Mesothelial cell of epicardium (in vitro differentiated cells): ENCODE results near the gene DMRTC1B. TPM values are rescaled to one million over a fixed set of nuclear protein-coding genes. Genes with fewer than 3 reads are reported as not detected.
A peak's percentile ranks its signal among the peaks of the same experiment; 100 is the strongest.
"Not testable (repeated sequence)": the region's sequence is repeated elsewhere in the genome, so short reads cannot be mapped to it uniquely, and the experiment has no call there.

Source experiments
- DNase-seq, 2 experiments: peaks; one replicate each; pipeline ENCODE4 v3.0.0; 2021; ENCODE audit warnings: low spot score in 2 of 2; ENCODE audit not compliant: unreplicated experiment in 2 of 2
- H3K27ac Mint-ChIP-seq: 2 replicates; pipeline ENCODE4 v1.8.0; 2021; ENCODE audit warnings: mixed read lengths
- H3K27me3 Mint-ChIP-seq: 2 replicates; pipeline ENCODE4 v1.8.0; 2021; ENCODE audit warnings: low read depth, mixed read lengths
- H3K36me3 Mint-ChIP-seq: 2 replicates; pipeline ENCODE4 v1.8.0; 2021; ENCODE audit warnings: mixed read lengths
- H3K4me1 Mint-ChIP-seq: 2 replicates; pipeline ENCODE4 v1.8.0; 2021; ENCODE audit warnings: mixed read lengths
- H3K4me3 Mint-ChIP-seq: 2 replicates; pipeline ENCODE4 v1.8.0; 2021; ENCODE audit warnings: mild to moderate bottlenecking, moderate library complexity, mixed read lengths
- H3K9me3 Mint-ChIP-seq: 2 replicates; pipeline ENCODE4 v1.8.0; 2021; ENCODE audit warnings: mixed read lengths
- total RNA-seq: library from RNA; stranded (reverse); gene quantifications from 3 replicates; pipeline ENCODE4 v1.2.1, GENCODE V29; 2021
- TF ChIP-seq, protein P1 (sequence below): fragments of 200-600 bp; sonication (generic); IDR thresholded peaks from one replicate; pipeline ENCODE4 v1.5.0; 2021; ENCODE audit warnings: antibody characterized with exemption; ENCODE audit not compliant: unreplicated experiment

The DMRTC1B gene, protein sequence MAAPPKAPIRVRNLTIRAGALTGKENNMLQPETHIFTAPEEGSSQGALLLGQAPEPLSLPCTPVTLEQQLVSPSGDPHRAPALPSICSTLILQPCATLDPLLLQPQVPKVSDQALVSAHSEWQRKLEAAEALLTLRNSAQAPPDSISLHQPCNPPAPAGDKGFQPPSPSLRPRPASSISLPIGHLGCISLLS
- total RNA-seq, result 5.7 to 6.1 TPM (median 6.1 TPM) in 3 replicates

DNA sequence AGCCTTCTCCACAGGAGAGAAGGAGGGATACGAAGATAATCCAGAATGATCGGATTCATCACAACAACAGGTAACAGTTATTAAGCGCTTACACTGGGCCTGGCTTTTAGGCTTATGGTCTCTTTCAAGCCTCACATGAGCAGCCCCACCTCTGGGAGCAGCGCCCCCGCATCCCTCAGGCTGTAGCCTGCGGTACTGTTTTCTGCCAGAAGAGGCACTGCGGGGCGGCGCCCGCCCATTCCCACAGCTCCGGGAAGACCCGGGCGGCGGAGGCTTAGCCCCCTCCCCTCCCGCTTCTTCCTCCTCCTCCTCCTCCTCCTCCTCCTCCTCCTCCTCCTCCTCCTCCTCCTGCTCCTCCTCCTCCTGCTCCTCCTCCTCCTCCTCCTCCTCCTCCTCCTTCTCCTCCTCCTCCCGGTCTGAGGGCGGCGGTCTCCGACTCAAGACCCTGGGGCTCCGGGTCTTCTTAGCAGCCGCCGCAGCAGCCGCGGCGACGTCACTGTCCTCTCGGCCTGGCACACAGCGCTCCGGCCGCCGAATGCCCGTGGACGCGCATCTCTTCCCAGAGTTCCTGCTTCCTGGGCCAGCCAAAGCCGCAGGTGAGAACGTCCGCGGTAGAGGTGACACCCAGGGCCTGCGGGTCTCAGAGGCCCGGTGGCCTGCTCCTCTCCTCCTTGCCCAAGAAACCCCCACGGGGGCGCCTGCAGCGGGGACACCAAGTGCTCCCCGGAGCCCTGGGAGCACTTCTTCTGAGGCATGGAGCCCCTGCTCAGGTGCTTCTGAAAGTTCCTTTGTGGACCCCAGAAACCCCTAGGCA is at the start of gene DMRTC1B:
Gene DMRTC1B (plus strand): TSS at position 238 of the 814 bp plus-strand sequence. CDS start 68,246 bp downstream, outside the sequence.
- not testable (repeated sequence) for H3K4me3 Mint-ChIP-seq, H3K4me1 Mint-ChIP-seq, H3K9me3 Mint-ChIP-seq, H3K27ac Mint-ChIP-seq, H3K27me3 Mint-ChIP-seq, H3K36me3 Mint-ChIP-seq, DNase-seq

DNA sequence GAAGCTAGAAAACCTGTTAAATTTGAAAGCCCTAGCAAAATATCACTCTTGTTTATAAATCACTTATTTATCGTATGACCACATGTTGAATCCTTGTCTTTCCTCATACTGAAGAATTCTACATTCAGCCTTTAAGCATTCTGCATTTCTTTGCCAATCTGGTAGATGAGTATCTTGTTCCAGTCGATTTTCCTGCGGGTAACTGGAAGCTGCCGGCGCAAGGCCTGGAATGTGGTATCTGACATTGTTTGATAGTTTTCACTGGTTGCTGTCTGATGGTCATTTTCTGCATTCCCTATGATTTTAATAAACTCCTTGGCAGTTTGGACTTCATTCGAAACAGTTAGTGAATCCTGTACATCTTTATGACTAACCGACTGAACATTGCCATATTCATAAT is 48.8 kb upstream of the DMRTC1B start:
- Mint-ChIP-seq H3K4me3 (no peak overlapping the region), H3K9me3 (peaks cover 37% of the 10 kb centered on the region), H3K4me1 (peaks cover 9% of the 10 kb centered on the region), H3K36me3 (no peaks in the 10 kb centered on the region), H3K27me3 (no peaks in the 10 kb centered on the region), H3K27ac (no peak overlapping the region)
- DNase-seq, result no peak
- TF ChIP-seq, protein P1, sequence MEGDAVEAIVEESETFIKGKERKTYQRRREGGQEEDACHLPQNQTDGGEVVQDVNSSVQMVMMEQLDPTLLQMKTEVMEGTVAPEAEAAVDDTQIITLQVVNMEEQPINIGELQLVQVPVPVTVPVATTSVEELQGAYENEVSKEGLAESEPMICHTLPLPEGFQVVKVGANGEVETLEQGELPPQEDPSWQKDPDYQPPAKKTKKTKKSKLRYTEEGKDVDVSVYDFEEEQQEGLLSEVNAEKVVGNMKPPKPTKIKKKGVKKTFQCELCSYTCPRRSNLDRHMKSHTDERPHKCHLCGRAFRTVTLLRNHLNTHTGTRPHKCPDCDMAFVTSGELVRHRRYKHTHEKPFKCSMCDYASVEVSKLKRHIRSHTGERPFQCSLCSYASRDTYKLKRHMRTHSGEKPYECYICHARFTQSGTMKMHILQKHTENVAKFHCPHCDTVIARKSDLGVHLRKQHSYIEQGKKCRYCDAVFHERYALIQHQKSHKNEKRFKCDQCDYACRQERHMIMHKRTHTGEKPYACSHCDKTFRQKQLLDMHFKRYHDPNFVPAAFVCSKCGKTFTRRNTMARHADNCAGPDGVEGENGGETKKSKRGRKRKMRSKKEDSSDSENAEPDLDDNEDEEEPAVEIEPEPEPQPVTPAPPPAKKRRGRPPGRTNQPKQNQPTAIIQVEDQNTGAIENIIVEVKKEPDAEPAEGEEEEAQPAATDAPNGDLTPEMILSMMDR, result no peak

DNA sequence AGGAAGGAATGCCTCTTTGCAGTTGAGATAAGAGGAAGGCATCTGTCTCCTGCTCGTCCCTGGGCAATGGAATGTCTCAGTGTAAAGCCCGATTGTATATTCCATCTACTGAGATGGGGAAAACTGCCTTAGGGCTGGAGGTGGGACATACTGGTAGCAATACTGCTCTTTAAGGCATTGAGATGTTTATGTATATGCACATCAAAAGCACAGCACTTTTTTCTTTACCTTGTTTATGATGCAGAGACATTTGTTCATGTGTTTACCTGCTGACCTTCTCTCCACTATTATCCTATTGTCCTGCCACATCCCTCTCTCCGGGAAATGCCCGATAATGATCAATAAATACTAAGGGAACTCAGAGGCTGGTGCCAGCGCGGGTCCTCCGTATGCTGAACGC is 43.1 kb upstream of the DMRTC1B start:
- DNase-seq, H3K27me3 Mint-ChIP-seq, H3K4me1 Mint-ChIP-seq, H3K36me3 Mint-ChIP-seq: not testable (repeated sequence)
- peak overlapping the region; percentile 15 for H3K4me3 Mint-ChIP-seq
- peak overlapping the region; percentile 77 for H3K27ac Mint-ChIP-seq
- peaks cover 54% of the 10 kb centered on the region for H3K9me3 Mint-ChIP-seq

DNA sequence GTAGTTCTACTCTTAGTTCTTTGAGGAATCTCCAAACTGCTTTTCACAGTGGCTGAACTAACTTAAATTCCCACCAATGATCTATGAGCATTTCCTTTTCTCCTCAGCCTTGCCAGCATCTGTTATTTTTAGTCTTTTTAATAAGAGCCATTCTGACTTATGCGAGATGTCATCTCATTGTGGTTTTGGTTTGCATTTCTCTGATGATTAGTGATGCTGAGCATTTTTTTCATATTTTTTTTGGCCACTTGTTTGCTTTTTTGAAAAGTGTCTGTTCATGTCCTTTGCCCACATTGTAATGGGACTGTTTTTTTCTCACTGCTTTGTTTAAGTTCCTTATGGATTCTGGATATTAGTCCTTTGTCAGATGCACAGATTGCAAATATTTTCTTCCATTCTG is 41.1 kb upstream of the DMRTC1B start:
- Mint-ChIP-seq H3K4me1 (peaks cover 5% of the 10 kb centered on the region), H3K4me3 (no peak overlapping the region), H3K9me3 (peaks cover 54% of the 10 kb centered on the region)

DNA sequence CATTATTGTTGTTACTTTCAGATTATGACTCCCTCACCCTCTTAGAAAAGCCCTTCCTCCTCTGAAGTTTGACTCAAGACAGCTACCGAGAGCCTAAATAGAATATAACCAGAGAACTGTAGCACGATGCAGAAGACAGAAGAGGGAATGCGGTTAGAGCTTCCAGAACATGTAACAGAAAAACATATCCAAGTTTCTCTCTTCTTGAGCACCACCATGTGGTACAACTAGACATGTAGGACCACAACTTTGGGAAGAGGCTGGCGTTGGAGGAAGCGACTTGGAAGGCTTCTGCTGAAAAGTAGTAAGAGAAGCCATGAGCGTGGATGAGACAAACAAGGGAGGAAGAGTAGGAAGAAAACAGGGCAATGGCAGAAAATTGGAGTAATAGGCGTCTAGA is 31.1 kb upstream of the DMRTC1B start:
- H3K4me1 Mint-ChIP-seq, H3K27me3 Mint-ChIP-seq, H3K4me3 Mint-ChIP-seq, DNase-seq, H3K9me3 Mint-ChIP-seq, H3K27ac Mint-ChIP-seq, H3K36me3 Mint-ChIP-seq: not testable (repeated sequence)

More for the DNA sequence above, 41.1 kb upstream of the DMRTC1B start:
- no peak for DNase-seq
- no peaks in the 10 kb centered on the region for H3K27me3 Mint-ChIP-seq
- H3K36me3 Mint-ChIP-seq, result no peaks in the 10 kb centered on the region
- TF ChIP-seq, protein P1, result no peak
- H3K27ac Mint-ChIP-seq, result no peak overlapping the region

DNA sequence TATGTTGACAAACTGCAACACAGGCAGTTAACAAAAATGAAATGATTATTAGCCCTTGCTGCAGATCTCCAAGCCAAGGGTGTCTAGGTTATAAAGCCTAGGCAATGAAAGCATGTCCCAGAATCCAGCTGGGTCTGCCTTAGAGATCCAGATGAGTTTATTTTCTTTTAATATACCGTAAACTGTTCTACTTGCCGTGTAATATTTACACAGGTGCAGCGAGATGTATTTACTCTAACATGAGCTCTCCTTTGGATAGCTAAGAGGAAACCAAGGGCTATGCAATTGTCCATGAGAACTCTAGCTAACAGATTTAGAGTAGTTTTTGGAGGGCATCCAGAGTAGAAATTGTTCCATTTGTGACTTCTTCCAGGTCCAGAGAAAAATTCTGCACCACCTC is 28.1 kb upstream of the DMRTC1B start:
- not testable (repeated sequence) for H3K36me3 Mint-ChIP-seq, H3K9me3 Mint-ChIP-seq, DNase-seq, H3K4me1 Mint-ChIP-seq, H3K27ac Mint-ChIP-seq, H3K27me3 Mint-ChIP-seq, H3K4me3 Mint-ChIP-seq

DNA sequence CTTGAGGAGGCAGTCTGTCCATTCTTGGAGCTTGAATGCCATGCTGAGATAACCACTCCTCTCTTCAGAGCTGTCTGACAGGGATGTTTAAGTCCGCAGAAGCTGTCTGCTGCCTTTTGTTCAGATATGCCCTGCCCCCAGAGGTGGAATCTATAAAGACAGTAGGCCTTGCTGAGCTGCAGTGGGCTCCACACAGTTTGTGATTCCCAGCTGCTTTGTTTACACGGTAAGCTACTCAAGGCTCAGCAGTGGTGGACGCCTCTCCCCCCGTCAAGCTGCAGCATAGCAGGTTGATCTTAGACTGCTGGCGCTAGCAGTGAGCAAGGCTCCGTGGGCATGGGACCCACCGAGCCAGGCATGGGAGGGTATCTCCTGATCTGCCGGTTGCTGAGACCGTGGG is 16.2 kb upstream of the DMRTC1B start:
- not testable (repeated sequence) for DNase-seq, H3K4me1 Mint-ChIP-seq, H3K9me3 Mint-ChIP-seq, H3K4me3 Mint-ChIP-seq, H3K36me3 Mint-ChIP-seq, H3K27ac Mint-ChIP-seq, H3K27me3 Mint-ChIP-seq

DNA sequence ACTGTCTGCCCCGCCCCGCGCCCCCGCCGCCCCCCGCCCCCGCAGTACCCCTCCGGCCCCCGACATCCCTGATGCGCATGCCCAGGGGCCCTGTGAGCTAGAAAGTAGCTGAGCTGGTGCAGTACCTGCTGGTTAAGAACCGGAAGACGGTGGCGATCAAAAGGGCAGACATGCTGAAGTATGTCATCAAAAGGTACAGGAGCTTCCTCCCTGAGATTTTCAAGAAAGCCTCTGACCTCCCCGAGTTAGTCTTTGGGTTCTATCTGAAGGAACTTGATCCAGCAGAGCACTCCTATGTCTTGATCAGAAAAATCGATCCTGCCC is 739 bp downstream of the DMRTC1B start:
- not testable (repeated sequence) for H3K9me3 Mint-ChIP-seq, H3K27ac Mint-ChIP-seq, H3K27me3 Mint-ChIP-seq, DNase-seq, H3K4me3 Mint-ChIP-seq, H3K36me3 Mint-ChIP-seq, H3K4me1 Mint-ChIP-seq

DNA sequence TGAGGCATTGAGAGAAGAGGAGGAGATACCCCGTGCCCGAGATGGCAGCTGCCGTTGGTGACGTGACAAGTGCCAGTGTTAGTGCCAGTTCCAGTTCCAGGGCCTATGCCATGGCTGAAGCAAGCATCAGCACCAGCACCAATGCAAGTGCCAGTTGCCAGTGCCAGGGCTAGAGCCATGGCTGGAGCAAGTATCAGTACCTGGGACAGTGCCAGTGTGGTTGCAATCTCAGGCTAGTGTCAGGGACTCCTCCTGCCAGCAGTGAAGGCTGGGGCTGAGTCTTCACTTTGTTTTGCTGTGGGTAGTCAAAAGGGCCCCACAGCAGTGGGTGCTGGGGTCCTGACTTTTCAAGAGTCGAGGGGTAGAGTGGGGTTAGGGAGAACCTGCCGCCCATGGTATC is 1.5 kb downstream of the DMRTC1B start:
- not testable (repeated sequence) for H3K36me3 Mint-ChIP-seq, H3K9me3 Mint-ChIP-seq, H3K4me3 Mint-ChIP-seq, H3K27me3 Mint-ChIP-seq, DNase-seq, H3K27ac Mint-ChIP-seq, H3K4me1 Mint-ChIP-seq

DNA sequence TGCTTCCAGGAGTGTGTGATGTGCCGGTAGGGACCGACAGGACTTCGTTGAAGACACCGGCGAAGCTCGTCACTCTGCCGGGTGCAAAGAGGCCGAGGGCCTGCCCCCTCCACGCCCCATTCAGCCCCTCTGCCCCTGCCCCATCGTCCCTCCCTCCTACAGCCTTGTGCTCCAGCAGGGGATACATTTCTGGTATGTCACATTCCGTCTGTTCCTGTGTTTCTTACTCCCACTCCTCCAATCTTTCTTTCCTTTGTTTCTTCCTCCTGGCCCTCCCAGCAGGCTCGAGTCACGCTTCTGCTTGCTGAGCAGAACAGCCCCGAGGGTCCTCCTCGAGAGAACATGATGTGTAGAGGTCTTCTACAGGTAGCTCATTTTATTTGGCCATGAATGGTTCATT is 5.9 kb downstream of the DMRTC1B start, which contains the start of gene FAM236B:
Gene FAM236B (minus strand): TSS at position 101 of the 400 bp plus-strand sequence. CDS start 100 bp downstream, at position 1.
- not testable (repeated sequence) for H3K27me3 Mint-ChIP-seq, H3K36me3 Mint-ChIP-seq, H3K4me1 Mint-ChIP-seq, H3K9me3 Mint-ChIP-seq, H3K4me3 Mint-ChIP-seq, DNase-seq, H3K27ac Mint-ChIP-seq

DNA sequence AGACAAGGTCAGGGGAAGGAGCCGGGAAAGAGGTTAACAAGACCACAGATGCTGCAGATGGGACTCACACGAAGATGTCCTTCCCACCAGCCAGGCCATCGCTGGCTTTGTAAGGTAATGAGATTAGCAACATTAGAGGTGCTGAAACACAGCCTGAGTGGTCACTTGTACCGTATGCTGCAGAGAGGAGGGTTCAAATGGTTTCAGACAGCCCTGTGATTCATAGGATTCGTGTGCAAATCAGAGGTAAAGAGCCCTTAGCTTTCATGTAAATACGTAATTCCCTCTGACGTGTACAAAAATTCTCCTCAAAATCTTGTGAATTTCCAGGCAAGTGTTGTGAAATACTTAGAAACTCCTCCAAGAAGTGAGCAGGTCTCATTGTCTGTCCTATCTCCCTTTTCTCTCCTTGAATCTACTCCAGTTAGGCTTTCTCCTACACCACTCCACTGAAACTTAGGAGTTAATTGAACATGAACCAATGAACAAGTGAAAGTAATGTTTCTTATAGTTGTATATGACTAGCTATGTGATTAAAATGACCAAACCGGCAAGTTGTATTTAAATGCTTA is 6.8 kb downstream of the DMRTC1B start:
- not testable (repeated sequence) for H3K4me3 Mint-ChIP-seq, DNase-seq, H3K27me3 Mint-ChIP-seq, H3K27ac Mint-ChIP-seq, H3K4me1 Mint-ChIP-seq, H3K36me3 Mint-ChIP-seq, H3K9me3 Mint-ChIP-seq

DNA sequence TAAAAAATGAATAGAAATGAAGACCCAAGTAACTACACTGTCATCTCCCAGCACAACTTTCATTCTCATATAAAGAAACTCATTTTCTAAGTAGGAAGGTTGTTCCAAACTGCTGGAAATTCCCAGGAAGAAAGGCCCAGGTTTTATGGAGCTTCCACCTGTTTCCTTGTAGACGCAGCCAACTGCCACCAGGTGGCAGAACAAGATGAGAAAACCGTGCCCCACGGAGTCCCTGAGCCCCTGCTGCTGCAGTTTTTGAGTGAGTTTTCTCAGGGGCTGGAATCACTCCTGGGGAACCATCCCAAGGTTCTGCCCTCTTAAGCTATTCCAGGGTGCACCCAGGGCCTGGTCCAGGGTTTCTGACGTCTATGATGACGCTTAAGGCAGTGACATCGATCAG is 7.3 kb downstream of the DMRTC1B start:
- H3K4me3 Mint-ChIP-seq, H3K4me1 Mint-ChIP-seq, H3K27ac Mint-ChIP-seq, H3K36me3 Mint-ChIP-seq, H3K27me3 Mint-ChIP-seq, H3K9me3 Mint-ChIP-seq, DNase-seq: not testable (repeated sequence)
